ENCODE results near the gene FLAD1. TPM values are rescaled to one million over a fixed set of nuclear protein-coding genes. Genes with fewer than 3 reads are reported as not detected.

FLAD1 gene
- total and polyA plus RNA-seq, 11 donors, result 19.4 to 50.7 (median 27.4) TPM

- Histone ChIP-seq H3K9me3 (no peaks in the 10 kb centered on the region), H3K36me3 (peaks cover 0 to 49% (median 34%) of the 10 kb centered on the region in 9 donors), H3K4me1 (peaks cover 0 to 22% (median 0%) of the 10 kb centered on the region in 12 donors), H3K27ac (no peak overlapping the region), H3K27me3 (no peaks in the 10 kb centered on the region), H3K4me3 (no peak overlapping the region)
- intact Hi-C loops (cut with DNase I), result no loop called here
- 87 to 95% (median 89%) methylated on average over 13 to 14 of the region's 14 CpGs for WGBS, 4 donors
- TF ChIP-seq CTCF (IDR thresholded peaks at IDR 0.05) (no peak), POLR2A (IDR thresholded peaks at IDR 0.05) (no peak)
- DNase-seq, result peak in 1 of 5 donors; percentile 20
- peak in 1 of 4 donors; percentile 9 for ATAC-seq
Observed at GRCh38 chr1:154992721-154993571, 9.8 kb downstream of the FLAD1 start.

GRCh38 chr1:154993572-154994268 lies 10.6 kb downstream of the FLAD1 start, which contains the start of gene LENEP:
LENEP (plus strand) TSS chr1:154993586; CDS start chr1:154993608, 22 bp downstream.
- H3K4me3 ChIP-seq, result no peak within 1 kb of the TSS
- 41 to 90% (median 68%) methylated on average over 4 to 8 of the region's 8 CpGs for WGBS, 4 donors
- no peak within 1 kb of the TSS for H3K27ac ChIP-seq
- intact Hi-C loops (cut with DNase I), result no loop called here
- no peaks in the 10 kb centered on the region for H3K9me3 ChIP-seq
- no peak for ATAC-seq
- peak in 1 of 5 donors; percentile 28 for DNase-seq
- H3K27me3 ChIP-seq, result no peaks in the 10 kb centered on the region
- peaks cover 0 to 29% (median under 1%) of the 10 kb centered on the region in 12 donors for H3K4me1 ChIP-seq
- peaks cover 0 to 41% (median 26%) of the 10 kb centered on the region in 9 donors for H3K36me3 ChIP-seq
- TF ChIP-seq POLR2A (IDR thresholded peaks at IDR 0.05) (no peak), CTCF (IDR thresholded peaks at IDR 0.05) (no peak)

- Histone ChIP-seq H3K36me3 (peaks cover 0 to 36% (median 22%) of the 10 kb centered on the region in 9 donors), H3K9me3 (no peaks in the 10 kb centered on the region), H3K4me1 (peaks cover 0 to 34% (median 6%) of the 10 kb centered on the region in 12 donors), H3K27ac (no peak overlapping the region), H3K27me3 (no peaks in the 10 kb centered on the region), H3K4me3 (no peak overlapping the region)
- intact Hi-C loops (cut with DNase I), result no loop called here
- no peak for DNase-seq
- ATAC-seq, result no peak
- no peak for TF ChIP-seq POLR2A (IDR thresholded peaks at IDR 0.05)
- no peak for TF ChIP-seq CTCF (IDR thresholded peaks at IDR 0.05)
- WGBS, 4 donors, result 58 to 85% (median 65%) methylated on average over 1 of the region's 1 CpG
Observed at GRCh38 chr1:154994269-154994587, 11.1 kb downstream of the FLAD1 start.

- ATAC-seq (no peak), DNase-seq (no peak)
- Histone ChIP-seq H3K9me3 (no peaks in the 10 kb centered on the region), H3K36me3 (peaks cover 0 to 32% (median 19%) of the 10 kb centered on the region in 9 donors), H3K27ac (no peak overlapping the region), H3K27me3 (no peaks in the 10 kb centered on the region), H3K4me1 (peaks cover 0 to 38% (median 10%) of the 10 kb centered on the region in 12 donors), H3K4me3 (no peak overlapping the region)
- TF ChIP-seq POLR2A (IDR thresholded peaks at IDR 0.05) (no peak), CTCF (IDR thresholded peaks at IDR 0.05) (no peak)
- intact Hi-C loops (cut with DNase I), result no loop called here
- WGBS, 4 donors, result 62 to 84% (median 70%) methylated on average over 3 of the region's 3 CpGs
Observed at GRCh38 chr1:154994591-154994990, 11.4 kb downstream of the FLAD1 start.

Measured in heart left ventricle (tissue), 16 donors.